ENCODE data around the gene SLC38A9.

SLC38A9 gene

DNA sequence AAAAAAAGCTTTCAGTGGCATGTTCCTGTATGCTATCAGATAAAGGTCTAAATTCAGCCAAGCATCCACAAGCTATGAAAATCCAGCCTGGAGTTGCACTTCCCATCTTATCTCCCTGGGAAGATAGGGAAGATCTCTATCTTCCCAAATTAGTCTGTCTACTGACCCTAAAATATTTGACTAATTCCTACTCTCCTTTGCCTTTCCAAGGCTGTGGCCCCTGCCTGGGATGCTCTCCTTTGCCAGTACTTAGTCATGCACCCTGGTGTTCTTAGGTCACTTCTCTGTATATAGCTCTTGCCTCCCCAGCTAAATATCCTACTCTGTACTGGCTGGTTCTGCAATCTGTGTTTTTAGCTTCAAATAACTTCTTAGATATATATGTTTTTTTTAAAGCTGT lies 133.4 kb downstream of the SLC38A9 start:
- no peak for DNase-seq (ENCODE audit: low spot score)

DNA sequence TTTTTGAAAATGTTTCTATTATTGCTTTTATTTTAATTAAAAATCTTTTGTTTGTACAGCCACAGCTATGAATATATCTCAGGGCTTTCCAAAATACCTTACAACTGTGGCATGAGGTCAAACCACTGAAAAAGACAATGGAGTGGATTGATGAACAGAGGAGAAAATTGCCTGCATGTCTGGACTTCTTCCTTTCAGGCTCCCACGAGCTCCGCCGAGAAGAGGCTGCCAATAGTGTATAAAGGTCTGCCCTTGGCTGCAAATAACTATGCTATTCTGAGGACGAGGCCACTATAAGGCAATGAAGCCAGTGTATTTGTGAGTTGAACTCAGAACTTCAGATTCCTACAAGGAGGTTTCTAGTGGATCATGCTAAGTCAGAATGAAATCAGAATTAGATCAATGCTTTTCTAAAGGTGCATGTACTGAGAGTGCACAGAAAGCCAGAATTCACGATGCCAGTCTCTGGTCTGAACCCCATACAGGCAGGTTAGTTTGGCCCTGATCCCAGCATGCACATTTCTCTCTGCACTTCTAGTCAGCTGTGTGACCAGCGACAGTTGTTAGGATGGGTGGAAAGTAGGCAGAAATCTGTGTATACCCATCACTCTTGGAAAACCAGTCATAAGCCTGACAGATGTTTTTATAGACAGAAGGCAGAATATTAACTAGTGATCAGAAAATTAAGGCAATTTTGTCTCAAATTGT lies 134.6 kb downstream of the SLC38A9 start:
- DNase-seq (ENCODE audit: low spot score), result no peak

DNA sequence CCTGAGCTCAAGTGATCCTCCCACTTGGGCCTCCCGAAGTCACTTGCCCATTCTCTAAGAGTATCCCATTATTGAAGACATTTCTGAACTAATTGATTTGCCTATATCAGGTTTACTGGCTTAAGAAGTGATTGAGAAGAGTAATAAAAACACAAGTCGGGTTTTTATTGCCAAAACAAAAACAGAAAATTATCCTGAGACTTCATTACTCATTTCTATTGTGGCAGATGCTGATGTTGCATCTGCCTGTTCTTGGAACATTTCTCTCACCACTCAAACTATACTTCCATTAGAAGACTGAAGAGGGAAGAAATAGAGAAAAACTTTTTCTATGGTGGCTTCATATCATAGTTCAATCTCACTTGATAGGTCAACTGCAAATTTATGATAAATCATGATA lies 135.5 kb downstream of the SLC38A9 start:
- no peak for DNase-seq (ENCODE audit: low spot score)

All from LoVo (cell line).